HG02763 (cell line): Measurements from ENCODE around the gene FBXL2.
"Not testable (repeated sequence)": the region's sequence is repeated elsewhere in the genome, so short reads cannot be mapped to it uniquely, and the experiment has no call there.

ENCODE experiments used
- ATAC-seq: cut with Tn5 transposase; IDR thresholded peaks from one replicate; pipeline ENCODE4 v1.9.1; 2021; ENCODE audit warnings: mild to moderate bottlenecking, moderate library complexity; ENCODE audit not compliant: unreplicated experiment

FBXL2 gene

GRCh38 chr3:33385423-33385822 is 108.2 kb downstream of the FBXL2 start:
- ATAC-seq: no peak

DNA sequence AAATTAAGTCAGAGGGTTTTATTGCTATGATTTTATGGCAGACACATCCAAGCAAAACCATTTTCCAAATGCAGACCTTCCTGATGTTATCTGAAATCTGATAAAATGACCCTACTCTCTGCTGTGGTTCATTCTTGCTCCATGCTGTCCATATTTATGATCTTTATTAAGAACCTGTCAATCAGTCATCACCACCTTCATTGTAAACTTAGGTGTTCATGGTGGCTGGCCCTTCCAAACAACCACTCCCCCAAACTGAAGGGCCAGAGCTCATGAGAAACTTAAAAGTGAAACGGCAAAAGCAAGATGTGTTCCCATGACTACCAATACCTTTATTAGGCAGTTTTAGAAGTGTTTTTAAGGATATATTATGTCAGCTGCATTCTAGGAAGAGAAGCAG is 109.4 kb downstream of the FBXL2 start:
- no peak for ATAC-seq

- ATAC-seq: no peak
These were observed 111.3 kb downstream of the FBXL2 start for GRCh38 chr3:33388374-33389100.

GRCh38 chr3:33389908-33390307 is 112.7 kb downstream of the FBXL2 start:
- no peak for ATAC-seq

DNA sequence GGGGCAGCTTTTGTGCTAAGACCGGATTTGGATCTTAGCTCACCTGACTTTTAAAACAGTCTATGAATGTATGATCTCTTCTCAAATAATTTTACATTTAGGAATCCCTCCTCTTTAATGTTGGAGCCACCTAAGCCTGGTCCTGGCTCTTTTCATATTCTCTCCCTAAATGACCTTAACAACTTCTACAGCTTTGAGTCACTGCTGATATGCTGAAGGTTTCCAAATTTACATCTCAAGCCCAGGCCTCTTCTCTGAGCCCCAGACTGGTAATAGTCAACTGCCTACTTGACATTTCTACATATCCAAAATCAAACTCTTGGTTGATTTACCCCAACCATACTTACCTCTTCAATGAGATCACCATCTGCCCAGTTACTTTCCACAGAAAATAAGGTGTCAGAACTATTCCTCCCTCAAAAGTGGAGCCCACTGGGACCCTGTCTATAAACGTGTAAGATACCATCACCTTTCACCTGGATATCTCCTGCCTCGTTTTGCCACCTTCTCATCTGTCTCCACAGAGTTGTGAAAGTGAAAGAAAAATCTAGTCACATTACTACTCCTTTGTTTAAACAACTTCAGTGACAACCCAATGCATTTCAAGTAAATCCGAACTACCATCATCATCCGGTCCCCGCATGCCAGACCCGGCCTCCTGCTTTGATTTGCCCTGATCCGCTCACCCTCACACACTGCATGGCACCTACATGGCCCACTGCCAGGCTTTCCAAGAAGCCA is 114.2 kb downstream of the FBXL2 start:
- no peak for ATAC-seq

GRCh38 chr3:33392144-33392543 is 114.9 kb downstream of the FBXL2 start:
- ATAC-seq: no peak

- ATAC-seq: no peak
These were observed 115.5 kb downstream of the FBXL2 start for GRCh38 chr3:33392703-33393125.

DNA sequence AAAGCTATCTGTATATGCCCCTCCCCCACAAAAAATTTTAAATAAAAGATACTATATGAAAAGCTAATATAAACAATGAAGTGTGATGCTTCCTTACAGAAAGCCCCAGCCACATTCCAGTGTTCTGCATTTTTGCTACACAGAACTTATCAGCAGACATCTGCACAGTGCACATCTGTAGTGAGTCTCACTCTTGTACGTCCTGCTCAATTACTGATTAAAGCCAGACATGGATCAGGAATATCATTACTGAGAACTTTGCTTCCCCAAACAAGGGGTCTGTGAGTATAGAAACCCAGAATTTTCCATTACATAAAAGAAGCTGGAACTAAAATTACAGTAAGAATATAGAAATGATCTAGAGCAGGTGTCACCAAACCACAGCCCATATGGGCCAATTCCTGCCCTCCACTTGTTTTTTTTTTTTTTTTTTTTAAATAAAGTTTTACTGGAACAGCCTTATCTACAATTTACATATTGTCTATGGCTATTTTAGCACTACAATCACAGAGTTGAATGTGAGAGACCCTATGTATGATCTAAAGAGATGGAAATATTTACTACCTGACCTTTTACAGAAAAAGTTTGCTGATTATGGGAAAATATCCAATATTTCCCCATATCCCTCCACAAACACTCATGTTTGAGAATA is 117.3 kb downstream of the FBXL2 start:
- no peak for ATAC-seq

DNA sequence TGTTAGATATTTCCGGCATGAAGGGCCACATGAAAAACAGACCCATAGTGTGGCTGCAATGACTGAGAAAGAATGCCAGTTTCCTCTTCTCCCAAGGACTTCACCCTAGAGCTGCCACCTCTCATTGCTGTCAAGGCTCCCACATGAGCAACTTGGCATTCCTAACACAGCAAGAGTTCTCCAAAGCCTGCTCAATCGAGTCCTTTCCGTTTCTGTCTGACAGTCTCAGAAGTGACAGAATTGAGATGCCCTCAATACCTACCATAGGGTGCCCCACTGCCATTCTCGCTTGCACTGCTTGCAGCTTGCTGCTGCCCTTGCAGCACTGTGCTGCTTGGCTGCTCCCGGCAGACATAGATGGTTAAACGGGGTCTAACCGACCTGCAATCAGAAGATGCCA is 118.7 kb downstream of the FBXL2 start:
- ATAC-seq: no peak

DNA sequence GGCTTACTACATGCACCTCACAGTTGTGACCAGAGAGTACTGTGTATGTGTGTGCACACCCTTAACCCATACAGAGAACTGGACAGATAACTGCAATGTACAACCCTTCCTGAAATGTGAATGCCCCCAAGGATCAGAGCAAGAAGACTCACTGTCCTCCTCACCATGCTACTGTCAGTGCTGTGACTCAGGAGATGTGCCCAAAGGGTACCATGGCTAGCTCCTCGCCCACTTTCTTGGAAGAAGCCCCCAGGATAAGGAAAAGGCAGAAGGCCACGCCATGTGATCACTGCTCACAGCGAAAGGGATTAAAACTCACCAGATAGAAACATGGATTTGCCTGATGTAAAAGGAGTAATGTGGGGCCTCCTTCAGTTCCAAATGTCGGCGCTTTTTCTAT is 121.2 kb downstream of the FBXL2 start:
- ATAC-seq: no peak

GRCh38 chr3:33401781-33402180 is 124.5 kb downstream of the FBXL2 start:
- ATAC-seq: no peak

DNA sequence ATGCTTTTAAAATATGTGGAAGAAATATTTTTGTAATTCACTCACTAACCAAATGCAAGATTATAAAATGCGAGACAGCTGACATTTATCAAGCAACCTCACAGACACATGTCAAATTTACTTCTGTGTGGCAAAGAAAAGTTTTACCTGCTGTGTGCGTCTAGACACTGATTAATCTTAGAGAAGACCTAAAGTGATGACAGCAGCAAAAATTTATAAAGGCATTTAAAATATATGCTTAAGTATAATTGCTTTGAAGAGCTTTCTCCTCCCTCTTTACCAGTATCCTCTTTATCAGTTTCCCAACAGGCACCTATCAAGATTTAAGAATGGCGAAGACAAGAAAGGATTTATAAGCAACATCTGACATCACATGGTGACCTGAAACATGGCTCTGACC is 125.7 kb downstream of the FBXL2 start:
- ATAC-seq: no peak

- no peak for ATAC-seq
These were observed 126.5 kb downstream of the FBXL2 start for GRCh38 chr3:33403756-33404155.

GRCh38 chr3:33410816-33411215 is 133.6 kb downstream of the FBXL2 start:
- not testable (repeated sequence) for ATAC-seq

DNA sequence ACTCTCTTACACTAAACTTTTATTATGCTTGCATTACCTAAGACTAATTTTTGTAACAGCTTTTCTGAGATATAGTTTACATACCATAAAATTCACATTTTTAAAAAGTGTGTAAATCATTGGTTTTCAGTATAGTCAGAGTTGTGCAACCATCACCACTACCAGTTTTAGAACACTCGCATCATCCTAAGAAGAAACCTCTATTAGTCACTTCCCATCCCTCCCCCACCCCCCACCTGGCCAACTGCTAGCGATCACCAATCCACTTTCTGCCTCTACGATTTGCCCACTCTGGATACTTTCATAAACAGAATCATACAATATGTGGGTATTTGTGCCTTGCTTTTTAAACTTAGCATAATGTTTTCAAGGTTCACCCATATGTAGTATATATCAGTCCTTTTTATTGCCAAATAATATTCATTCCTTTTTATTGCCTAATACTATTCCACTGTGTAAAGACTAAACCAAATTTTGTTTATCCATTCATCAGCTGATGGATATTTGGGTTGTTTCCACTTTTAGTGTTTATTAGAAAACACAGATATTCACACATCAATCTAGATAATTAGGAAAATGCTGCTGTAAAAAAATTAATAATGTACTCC is 139.9 kb downstream of the FBXL2 start:
- ATAC-seq: no peak

- ATAC-seq: no peak
These were observed 142.7 kb downstream of the FBXL2 start for GRCh38 chr3:33419948-33420347.

GRCh38 chr3:33420966-33421365 is 143.7 kb downstream of the FBXL2 start:
- no peak for ATAC-seq

GRCh38 chr3:33424606-33425452 is 147.6 kb downstream of the FBXL2 start:
- ATAC-seq: no peak

DNA sequence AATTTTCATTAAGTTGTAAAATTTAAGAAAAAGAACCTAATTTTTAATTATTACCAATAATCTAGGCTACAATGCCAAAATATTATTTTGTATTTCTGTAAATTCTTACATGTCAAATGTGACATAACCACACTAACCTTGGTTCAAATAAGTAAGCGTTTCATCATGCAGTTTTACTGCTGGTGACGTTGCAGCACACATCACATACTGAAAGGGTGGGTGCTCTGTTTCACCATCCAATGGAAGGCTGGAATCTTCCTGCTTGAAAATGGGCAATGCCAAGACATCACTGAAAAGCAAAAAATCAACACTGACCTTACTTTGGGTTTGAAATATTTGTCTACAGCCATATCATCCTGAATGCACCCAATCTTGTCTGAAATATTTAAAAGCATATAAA is 148.2 kb downstream of the FBXL2 start:
- no peak for ATAC-seq

DNA sequence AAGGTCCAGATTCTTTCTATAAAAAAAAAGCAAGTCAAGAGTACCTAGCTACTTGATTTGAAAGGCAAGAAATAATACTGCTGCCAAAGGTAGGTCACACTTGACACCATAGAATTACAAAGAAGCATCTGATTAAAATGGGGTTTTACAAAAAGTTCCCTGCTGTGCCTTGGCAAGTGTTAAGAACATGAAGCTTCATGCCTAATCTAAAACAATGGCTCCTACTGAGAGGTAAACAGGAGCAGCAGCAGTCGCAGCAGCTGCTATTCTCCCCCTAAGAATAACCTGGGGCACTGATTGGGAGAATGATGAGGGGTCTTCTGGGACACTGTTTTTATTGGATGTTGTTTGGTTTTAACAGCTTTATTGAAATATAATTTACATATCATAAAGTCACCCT is 148.8 kb downstream of the FBXL2 start:
- ATAC-seq: no peak
